SU-DHL-6 (cell line): ENCODE measurements around the gene MED20.

Experiments used
- H2AFZ ChIP-seq: fragments of 200-600 bp; sonication (generic); 2 replicates; pipeline ENCODE4 v1.6.1; 2014; ENCODE audit warnings: low read depth, mild to moderate bottlenecking, moderate library complexity, mixed read lengths, antibody characterized with exemption, low read length; ENCODE audit not compliant: severe bottlenecking
- H3F3A ChIP-seq: fragments of 200-600 bp; shearing (Covaris generic); 2 replicates; pipeline ENCODE4 v1.6.0; 2016; ENCODE audit warnings: antibody characterized with exemption, mild to moderate bottlenecking; ENCODE audit not compliant: insufficient read depth
- H3K27ac ChIP-seq: fragments of 200-600 bp; sonication (generic); 2 replicates; pipeline ENCODE4 v1.5.1; 2016; ENCODE audit warnings: low read depth, mild to moderate bottlenecking, low read length, moderate library complexity, mixed read lengths
- H3K27me3 ChIP-seq: fragments of 200-600 bp; sonication (generic), shearing (Covaris generic); 2 replicates; pipeline ENCODE4 v1.6.0; 2014; ENCODE audit warnings: mild to moderate bottlenecking, low read length
- H3K36me3 ChIP-seq: fragments of 200-600 bp; sonication (generic); 2 replicates; pipeline ENCODE4 v1.6.1; 2014; ENCODE audit warnings: mild to moderate bottlenecking, low read length, mixed read lengths
- H3K4me2 ChIP-seq: fragments of 300-600, 200-600 bp; shearing (Covaris generic), sonication (generic); 2 replicates; pipeline ENCODE4 v1.6.0; 2014; ENCODE audit warnings: low read length, low read depth, mild to moderate bottlenecking; ENCODE audit not compliant: poor library complexity, severe bottlenecking
- H3K4me3 ChIP-seq: fragments of 200-600 bp; sonication (generic); 2 replicates; pipeline ENCODE4 v1.5.1; 2014; ENCODE audit warnings: antibody characterized with exemption, low read length, mild to moderate bottlenecking, mixed read lengths; ENCODE audit not compliant: insufficient read depth, poor library complexity, severe bottlenecking
- H3K79me2 ChIP-seq: fragments of 200-600 bp; sonication (generic); 2 replicates; pipeline ENCODE4 v1.6.1; 2014; ENCODE audit warnings: mild to moderate bottlenecking, low read length, moderate library complexity; ENCODE audit not compliant: insufficient read depth
- H3K9ac ChIP-seq: fragments of 200-600 bp; sonication (generic); 2 replicates; pipeline ENCODE4 v1.7.0; 2014; ENCODE audit warnings: mild to moderate bottlenecking, low read length
- H3K9me2 ChIP-seq: fragments of 200-600 bp; sonication (generic); replicated peaks from 2 replicates; pipeline ENCODE4 v1.6.1; 2014; ENCODE audit warnings: low read length; ENCODE audit not compliant: insufficient read depth
- H3K9me3 ChIP-seq: fragments of 200-600 bp; sonication (generic); 2 replicates; pipeline ENCODE4 v1.6.1; 2014; ENCODE audit warnings: low read length, mixed read lengths; ENCODE audit not compliant: insufficient read depth
- H4K20me1 ChIP-seq: fragments of 200-600 bp; sonication (generic); 2 replicates; pipeline ENCODE4 v1.6.1; 2014; ENCODE audit warnings: low read depth, mild to moderate bottlenecking, antibody characterized with exemption, low read length, moderate library complexity, mixed read lengths
- EZH2phosphoT487 ChIP-seq: fragments of 200-600 bp; sonication (generic), shearing (Covaris generic); conservative IDR thresholded peaks from 2 replicates; pipeline ENCODE4 v1.6.1; 2018; ENCODE audit warnings: mild to moderate bottlenecking, antibody characterized with exemption, low read length, moderate library complexity, mixed read lengths
- TF ChIP-seq, protein P1 (sequence below): fragments of 200-600 bp; sonication (generic); IDR thresholded peaks from one replicate; pipeline ENCODE4 v1.5.1; 2017; ENCODE audit warnings: antibody characterized with exemption, mild to moderate bottlenecking, low read length, moderate library complexity; ENCODE audit not compliant: insufficient read depth, poor library complexity, severe bottlenecking

The MED20 gene

GRCh38 chr6:41881506-41881905, 39.4 kb downstream of the MED20 start:
- Histone ChIP-seq H3K36me3 (peaks cover 3% of the 10 kb centered on the region; the same call in 1 of the 2 replicates), H3K4me3 (no peak overlapping the region), H3K9me3 (no peaks in the 10 kb centered on the region), H4K20me1 (peaks cover 8% of the 10 kb centered on the region; the same call in 1 of the 2 replicates), H3K27me3 (no peaks in the 10 kb centered on the region), H3F3A (peaks cover 24% of the 10 kb centered on the region), H3K79me2 (peaks cover 53% of the 10 kb centered on the region), H3K9me2 (no peaks in the 10 kb centered on the region), H3K27ac (no peak overlapping the region), H3K4me2 (no peak overlapping the region), H2AFZ (no peak overlapping the region), H3K9ac (no peak overlapping the region)
- TF ChIP-seq, protein P1, sequence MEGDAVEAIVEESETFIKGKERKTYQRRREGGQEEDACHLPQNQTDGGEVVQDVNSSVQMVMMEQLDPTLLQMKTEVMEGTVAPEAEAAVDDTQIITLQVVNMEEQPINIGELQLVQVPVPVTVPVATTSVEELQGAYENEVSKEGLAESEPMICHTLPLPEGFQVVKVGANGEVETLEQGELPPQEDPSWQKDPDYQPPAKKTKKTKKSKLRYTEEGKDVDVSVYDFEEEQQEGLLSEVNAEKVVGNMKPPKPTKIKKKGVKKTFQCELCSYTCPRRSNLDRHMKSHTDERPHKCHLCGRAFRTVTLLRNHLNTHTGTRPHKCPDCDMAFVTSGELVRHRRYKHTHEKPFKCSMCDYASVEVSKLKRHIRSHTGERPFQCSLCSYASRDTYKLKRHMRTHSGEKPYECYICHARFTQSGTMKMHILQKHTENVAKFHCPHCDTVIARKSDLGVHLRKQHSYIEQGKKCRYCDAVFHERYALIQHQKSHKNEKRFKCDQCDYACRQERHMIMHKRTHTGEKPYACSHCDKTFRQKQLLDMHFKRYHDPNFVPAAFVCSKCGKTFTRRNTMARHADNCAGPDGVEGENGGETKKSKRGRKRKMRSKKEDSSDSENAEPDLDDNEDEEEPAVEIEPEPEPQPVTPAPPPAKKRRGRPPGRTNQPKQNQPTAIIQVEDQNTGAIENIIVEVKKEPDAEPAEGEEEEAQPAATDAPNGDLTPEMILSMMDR, result no peak
- no peak for TF ChIP-seq EZH2phosphoT487

DNA sequence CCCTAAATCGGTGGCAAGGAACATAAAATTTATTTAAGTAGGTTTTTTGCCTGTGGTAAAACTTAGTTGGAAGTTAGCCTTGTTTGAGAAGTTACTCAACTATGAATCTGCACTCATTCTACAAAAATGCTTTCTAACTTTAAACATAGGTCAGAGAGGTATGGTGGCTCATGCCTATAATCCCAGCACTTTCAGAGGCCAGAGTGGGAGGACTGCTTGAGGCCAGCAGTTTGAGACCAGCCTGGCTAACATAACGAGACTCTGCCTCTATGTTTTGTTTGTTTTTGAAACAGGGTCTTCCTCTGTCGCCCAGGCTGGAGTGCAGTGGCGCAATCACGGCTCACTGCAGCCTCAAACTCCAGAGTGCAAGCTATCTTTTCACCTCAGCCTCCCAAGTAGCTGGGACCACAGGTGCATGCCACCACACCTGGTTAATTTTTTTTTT, 42.0 kb downstream of the MED20 start:
- Histone ChIP-seq H3K4me2 (no peak overlapping the region), H2AFZ (no peak overlapping the region), H3K79me2 (peaks cover 36% of the 10 kb centered on the region), H3K4me3 (no peak overlapping the region), H3F3A (peaks cover 21% of the 10 kb centered on the region), H3K27me3 (no peaks in the 10 kb centered on the region), H3K9ac (no peak overlapping the region), H3K27ac (no peak overlapping the region), H4K20me1 (peaks cover 8% of the 10 kb centered on the region; the same call in 1 of the 2 replicates), H3K36me3 (no peaks in the 10 kb centered on the region; the same call in 1 of the 2 replicates), H3K9me2 (no peaks in the 10 kb centered on the region), H3K9me3 (no peaks in the 10 kb centered on the region)
- TF ChIP-seq, protein P1, result no peak
- no peak for TF ChIP-seq EZH2phosphoT487

DNA sequence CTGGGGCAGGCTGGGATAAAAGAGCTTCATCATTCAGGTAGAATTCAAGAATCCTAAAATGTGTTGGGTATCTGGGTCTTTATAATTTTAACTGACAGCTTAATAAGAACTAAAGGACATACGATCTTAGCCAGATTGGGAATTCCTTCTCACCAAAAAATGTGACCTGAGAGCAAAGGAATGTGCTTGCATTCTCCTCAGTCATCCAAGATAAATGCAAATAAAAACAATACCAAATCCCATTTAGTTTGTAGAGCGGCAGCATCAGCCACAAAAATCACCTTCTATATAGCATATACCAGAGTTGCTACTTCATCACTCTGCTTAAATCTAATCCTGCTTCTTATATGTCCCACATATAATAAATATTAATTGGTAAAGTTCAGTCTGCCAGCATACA, 42.7 kb downstream of the MED20 start:
- Histone ChIP-seq H3K27ac (no peak overlapping the region), H3K9ac (no peak overlapping the region)

More for the DNA sequence above, 42.7 kb downstream of the MED20 start:
- H3K9me3 ChIP-seq, result no peaks in the 10 kb centered on the region
- no peak overlapping the region for H2AFZ ChIP-seq
- TF ChIP-seq EZH2phosphoT487, result no peak
- TF ChIP-seq, protein P1, result no peak
- H3K4me2 ChIP-seq, result no peak overlapping the region
- H3K79me2 ChIP-seq, result peaks cover 36% of the 10 kb centered on the region
- peaks cover 21% of the 10 kb centered on the region for H3F3A ChIP-seq
- H3K27me3 ChIP-seq, result no peaks in the 10 kb centered on the region
- H4K20me1 ChIP-seq, result peaks cover 8% of the 10 kb centered on the region; the same call in 1 of the 2 replicates
- H3K4me3 ChIP-seq, result no peak overlapping the region
- H3K9me2 ChIP-seq, result no peaks in the 10 kb centered on the region
- no peaks in the 10 kb centered on the region; the same call in 1 of the 2 replicates for H3K36me3 ChIP-seq
